Chondrocyte (in vitro differentiated cells): Measurements from ENCODE around the gene DUS4L. TPM values are rescaled to one million over a fixed set of nuclear protein-coding genes. Genes with fewer than 3 reads are reported as not detected.

ENCODE experiments used
- DNase-seq: peaks from one replicate; pipeline ENCODE4 v3.0.0; 2021; ENCODE audit warnings: mixed read lengths, low spot score
- H3K27ac Mint-ChIP-seq: one replicate; pipeline ENCODE4 v1.8.0; 2021; ENCODE audit warnings: mild to moderate bottlenecking, moderate library complexity, mixed read lengths; ENCODE audit not compliant: unreplicated experiment
- H3K27me3 Mint-ChIP-seq: 2 replicates; pipeline ENCODE4 v1.8.0; 2021; ENCODE audit warnings: low read depth, mixed read lengths
- H3K36me3 Mint-ChIP-seq: 2 replicates; pipeline ENCODE4 v1.8.0; 2021; ENCODE audit warnings: low read depth, mixed read lengths
- H3K4me1 Mint-ChIP-seq: 2 replicates; pipeline ENCODE4 v1.8.0; 2021; ENCODE audit warnings: low read depth, mild to moderate bottlenecking, mixed read lengths
- H3K4me3 Mint-ChIP-seq: one replicate; pipeline ENCODE4 v1.8.0; 2021; ENCODE audit warnings: mild to moderate bottlenecking, moderate library complexity, mixed read lengths; ENCODE audit not compliant: unreplicated experiment
- H3K9me3 Mint-ChIP-seq: 2 replicates; pipeline ENCODE4 v1.8.0; 2021; ENCODE audit warnings: low read depth, mixed read lengths
- total RNA-seq: library from RNA; stranded (reverse); gene quantifications from 3 replicates; pipeline ENCODE4 v1.2.1, GENCODE V29; 2021
- TF ChIP-seq, protein P1 (sequence below): fragments of 200-600 bp; sonication (generic); IDR thresholded peaks from 2 replicates; pipeline ENCODE4 v1.5.0; 2021; ENCODE audit warnings: antibody characterized with exemption, mild to moderate bottlenecking, moderate library complexity

DUS4L gene
- total RNA-seq, 1 donor from 2014 or later, result 4.9 TPM

- TF ChIP-seq, protein P1, sequence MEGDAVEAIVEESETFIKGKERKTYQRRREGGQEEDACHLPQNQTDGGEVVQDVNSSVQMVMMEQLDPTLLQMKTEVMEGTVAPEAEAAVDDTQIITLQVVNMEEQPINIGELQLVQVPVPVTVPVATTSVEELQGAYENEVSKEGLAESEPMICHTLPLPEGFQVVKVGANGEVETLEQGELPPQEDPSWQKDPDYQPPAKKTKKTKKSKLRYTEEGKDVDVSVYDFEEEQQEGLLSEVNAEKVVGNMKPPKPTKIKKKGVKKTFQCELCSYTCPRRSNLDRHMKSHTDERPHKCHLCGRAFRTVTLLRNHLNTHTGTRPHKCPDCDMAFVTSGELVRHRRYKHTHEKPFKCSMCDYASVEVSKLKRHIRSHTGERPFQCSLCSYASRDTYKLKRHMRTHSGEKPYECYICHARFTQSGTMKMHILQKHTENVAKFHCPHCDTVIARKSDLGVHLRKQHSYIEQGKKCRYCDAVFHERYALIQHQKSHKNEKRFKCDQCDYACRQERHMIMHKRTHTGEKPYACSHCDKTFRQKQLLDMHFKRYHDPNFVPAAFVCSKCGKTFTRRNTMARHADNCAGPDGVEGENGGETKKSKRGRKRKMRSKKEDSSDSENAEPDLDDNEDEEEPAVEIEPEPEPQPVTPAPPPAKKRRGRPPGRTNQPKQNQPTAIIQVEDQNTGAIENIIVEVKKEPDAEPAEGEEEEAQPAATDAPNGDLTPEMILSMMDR, result peak; percentile 19
- peaks cover 50% of the 10 kb centered on the region for H3K4me1 Mint-ChIP-seq
- H3K9me3 Mint-ChIP-seq, result no peaks in the 10 kb centered on the region
- peak overlapping the region; percentile 86 for H3K27ac Mint-ChIP-seq
- no peaks in the 10 kb centered on the region for H3K27me3 Mint-ChIP-seq
- H3K36me3 Mint-ChIP-seq, result no peaks in the 10 kb centered on the region
- no peak for DNase-seq
- peak overlapping the region; percentile 92 for H3K4me3 Mint-ChIP-seq
Measured at GRCh38 chr7:107564553-107565298, 955 bp downstream of the DUS4L start.

DNA sequence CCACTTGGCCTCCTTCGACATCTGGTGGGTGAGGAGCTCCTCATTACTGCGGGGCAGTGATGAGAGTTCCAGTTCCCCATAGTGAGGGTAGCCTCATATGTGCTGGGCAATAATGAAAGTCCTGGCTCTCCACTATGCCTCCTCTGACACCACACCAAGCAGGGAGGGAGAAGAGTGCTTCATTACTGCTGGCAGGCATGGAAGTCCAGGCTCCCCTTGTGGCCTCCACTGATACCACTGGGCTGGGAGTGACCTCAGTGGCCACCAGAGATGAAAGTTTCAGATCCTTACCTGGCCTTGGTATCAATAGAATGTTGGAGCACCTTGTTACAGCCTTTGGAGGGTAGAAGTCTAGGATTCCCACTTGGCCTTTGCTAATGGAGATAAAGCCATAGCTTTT, 6.5 kb downstream of the DUS4L start:
- Mint-ChIP-seq H3K9me3 (no peaks in the 10 kb centered on the region), H3K27me3 (no peaks in the 10 kb centered on the region), H3K27ac (no peak overlapping the region), H3K4me3 (no peak overlapping the region), H3K36me3 (peaks cover 3% of the 10 kb centered on the region), H3K4me1 (peaks cover 3% of the 10 kb centered on the region)
- DNase-seq, result no peak
- TF ChIP-seq, protein P1, result no peak

DNA sequence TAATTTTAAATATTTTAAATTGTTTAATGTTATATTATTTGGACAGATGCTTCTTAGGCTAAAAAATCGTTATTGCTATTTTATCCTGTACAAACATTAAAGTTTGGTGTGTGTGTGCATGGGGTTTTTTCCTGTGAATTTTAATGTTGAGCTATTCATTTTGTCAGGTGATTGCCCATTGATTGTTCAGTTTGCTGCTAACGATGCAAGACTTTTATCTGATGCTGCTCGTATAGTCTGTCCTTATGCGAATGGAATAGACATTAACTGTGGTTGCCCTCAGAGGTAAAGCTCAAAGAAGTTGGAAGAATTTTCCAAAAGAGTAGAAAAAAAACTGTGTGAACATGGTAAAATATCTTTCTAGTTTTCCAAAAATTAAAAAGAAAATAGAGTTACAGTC, 9.8 kb downstream of the DUS4L start:
- DNase-seq, result no peak
- H3K4me3 Mint-ChIP-seq, result no peak overlapping the region
- H3K4me1 Mint-ChIP-seq, result peaks cover 3% of the 10 kb centered on the region
- no peaks in the 10 kb centered on the region for H3K9me3 Mint-ChIP-seq
- no peak overlapping the region for H3K27ac Mint-ChIP-seq
- H3K27me3 Mint-ChIP-seq, result no peaks in the 10 kb centered on the region
- H3K36me3 Mint-ChIP-seq, result peaks cover 4% of the 10 kb centered on the region
- TF ChIP-seq, protein P1, result no peak

- H3K9me3 Mint-ChIP-seq, result no peaks in the 10 kb centered on the region
- peaks cover 3% of the 10 kb centered on the region for H3K36me3 Mint-ChIP-seq
- no peak for DNase-seq
- H3K27ac Mint-ChIP-seq, result peak overlapping the region; percentile 94
- no peaks in the 10 kb centered on the region for H3K27me3 Mint-ChIP-seq
- peak overlapping the region; percentile 89 for H3K4me3 Mint-ChIP-seq
- TF ChIP-seq, protein P1, result no peak
- H3K4me1 Mint-ChIP-seq, result peaks cover 27% of the 10 kb centered on the region
Measured at GRCh38 chr7:107579554-107579884, 15.7 kb downstream of the DUS4L start.

GRCh38 chr7:107579885-107580715, 16.3 kb downstream of the DUS4L start, which contains the start of gene BCAP29:
TSS of gene BCAP29 (plus strand) at chr7:107580246. CDS start at chr7:107580773, 527 bp downstream.
- Mint-ChIP-seq H3K4me1 (peaks cover 27% of the 10 kb centered on the region), H3K9me3 (no peaks in the 10 kb centered on the region), H3K36me3 (peaks cover 5% of the 10 kb centered on the region), H3K4me3 (peak within 1 kb of the TSS; percentile 89), H3K27me3 (no peaks in the 10 kb centered on the region), H3K27ac (peak within 1 kb of the TSS; percentile 94)
- TF ChIP-seq, protein P1, result peak; percentile 70
- DNase-seq, result no peak
